ENCODE data around the gene KIFBP. TPM values are rescaled to one million over a fixed set of nuclear protein-coding genes. Genes with fewer than 3 reads are reported as not detected.

KIFBP gene
- total RNA-seq, 4 donors from 2014 or later = 20.2 to 31.2 (median 22.6) TPM

GRCh38 chr10:68981074-68981473 is 7.5 kb upstream of the KIFBP start:
- WGBS, 2 donors (ENCODE audit: low coverage in 1 of 2) = 92 to 100% methylated on average over 1 of the region's 1 CpG
- in situ Hi-C loops (cut with MboI; ENCODE audit: low pct_ligation_motif_present in 1 of 4, low pct_unique_long_range_greater_than_20kb in 1 of 4, low sequenced_read_pairs in 3 of 4) (loop anchor here in 3 of 4 donors (25.0 kb wide), 2 partner anchors 131 to 406 kb away; partner anchors contain the start of gene VPS26A (in 1 of the 3)), intact Hi-C loops (cut with DNase I; ENCODE audit: low total_unique reads) (no loop called here)
- no peak for DNase-seq
- H3K36me3 ChIP-seq = peaks cover 0 to 68% (median 26%) of the 10 kb centered on the region in 4 donors
- no peak overlapping the region for H3K27ac ChIP-seq
- H3K4me3 ChIP-seq = no peak overlapping the region
- H3K4me1 ChIP-seq = no peaks in the 10 kb centered on the region
- H3K9me3 ChIP-seq = no peaks in the 10 kb centered on the region
- H3K27me3 ChIP-seq = no peaks in the 10 kb centered on the region
- TF ChIP-seq POLR2A (IDR thresholded peaks at IDR 0.05) = no peak
- TF ChIP-seq CTCF (IDR thresholded peaks at IDR 0.05) = peak in 1 of 5 experiments; percentile 14
- no peak for TF ChIP-seq EP300 (IDR thresholded peaks at IDR 0.05; ENCODE audit: low read depth)

- intact Hi-C loops (cut with DNase I; ENCODE audit: low total_unique reads) = no loop called here
- 91 to 93% methylated on average over 11 of the region's 11 CpGs for WGBS, 2 donors (ENCODE audit: low coverage in 1 of 2)
- Histone ChIP-seq H3K27ac (no peak overlapping the region), H3K27me3 (no peaks in the 10 kb centered on the region), H3K9me3 (no peaks in the 10 kb centered on the region), H3K4me1 (no peaks in the 10 kb centered on the region), H3K36me3 (peaks cover 0 to 56% (median 22%) of the 10 kb centered on the region in 4 donors), H3K4me3 (no peak overlapping the region)
- DNase-seq = no peak
- in situ Hi-C loops (cut with MboI; ENCODE audit: low pct_ligation_motif_present in 1 of 4, low pct_unique_long_range_greater_than_20kb in 1 of 4, low sequenced_read_pairs in 3 of 4) = loop anchor here in 3 of 4 donors (25.0 kb wide), 2 partner anchors 130 to 405 kb away; partner anchors contain the start of gene VPS26A (in 1 of the 3)
- no peak for TF ChIP-seq CTCF (IDR thresholded peaks at IDR 0.05)
- TF ChIP-seq POLR2AphosphoS5 (IDR thresholded peaks at IDR 0.05) = no peak
- TF ChIP-seq POLR2A (IDR thresholded peaks at IDR 0.05) = no peak
- TF ChIP-seq EP300 (IDR thresholded peaks at IDR 0.05; ENCODE audit: low read depth) = no peak
Observed at GRCh38 chr10:68982389-68982788, 6.2 kb upstream of the KIFBP start.

GRCh38 chr10:68987611-68988010 is 992 bp upstream of the KIFBP start:
- peaks cover 5 to 36% (median 28%) of the 10 kb centered on the region in 4 donors for H3K4me1 ChIP-seq
- H3K27me3 ChIP-seq = no peaks in the 10 kb centered on the region
- 72 to 89% methylated on average over 3 of the region's 3 CpGs for WGBS, 2 donors (ENCODE audit: low coverage in 1 of 2)
- in situ Hi-C loops (cut with MboI; ENCODE audit: low pct_ligation_motif_present in 1 of 4, low pct_unique_long_range_greater_than_20kb in 1 of 4, low sequenced_read_pairs in 3 of 4) = loop anchor here in 3 of 4 donors (25.0 kb wide), 2 partner anchors 125 to 400 kb away; partner anchors contain the start of gene VPS26A (in 1 of the 3)
- H3K36me3 ChIP-seq = peaks cover 0 to 8% (median 1%) of the 10 kb centered on the region in 4 donors
- H3K9me3 ChIP-seq = no peaks in the 10 kb centered on the region
- H3K27ac ChIP-seq = no peak overlapping the region
- TF ChIP-seq EP300 (IDR thresholded peaks at IDR 0.05; ENCODE audit: low read depth) = no peak
- TF ChIP-seq POLR2A (IDR thresholded peaks at IDR 0.05) = no peak
- no peak for TF ChIP-seq CTCF (IDR thresholded peaks at IDR 0.05)
- TF ChIP-seq POLR2AphosphoS5 (IDR thresholded peaks at IDR 0.05) = no peak
- intact Hi-C loops (cut with DNase I; ENCODE audit: low total_unique reads) = no loop called here
- DNase-seq = no peak
- peak overlapping the region in 1 of 4 donors; percentile 73 for H3K4me3 ChIP-seq

- intact Hi-C loops (cut with DNase I; ENCODE audit: low total_unique reads) = no loop called here
- Histone ChIP-seq H3K27me3 (no peaks in the 10 kb centered on the region), H3K9me3 (no peaks in the 10 kb centered on the region), H3K4me1 (peaks cover 5 to 47% (median 33%) of the 10 kb centered on the region in 4 donors), H3K36me3 (no peaks in the 10 kb centered on the region), H3K4me3 (peak overlapping the region; percentile 68 to 89 (median 74)), H3K27ac (peak overlapping the region; percentile 88 to 93 (median 89))
- TF ChIP-seq POLR2AphosphoS5 (IDR thresholded peaks at IDR 0.05) = no peak
- TF ChIP-seq POLR2A (IDR thresholded peaks at IDR 0.05) = no peak
- TF ChIP-seq CTCF (IDR thresholded peaks at IDR 0.05) = no peak
- TF ChIP-seq EP300 (IDR thresholded peaks at IDR 0.05; ENCODE audit: low read depth) = no peak
- in situ Hi-C loops (cut with MboI; ENCODE audit: low pct_ligation_motif_present in 1 of 4, low pct_unique_long_range_greater_than_20kb in 1 of 4, low sequenced_read_pairs in 3 of 4) = loop anchor here in 3 of 4 donors (25.0 kb wide), 2 partner anchors 123 to 398 kb away; partner anchors contain the start of gene VPS26A (in 1 of the 3)
- no peak for DNase-seq
- 5 to 18% methylated on average over 13 to 20 of the region's 22 CpGs for WGBS, 2 donors (ENCODE audit: low coverage in 1 of 2)
Observed at GRCh38 chr10:68989317-68989990, 851 bp downstream of the KIFBP start.

All from transverse colon (tissue), 4 donors.